ENCODE measurements around the gene NR6A1. TPM values are rescaled to one million over a fixed set of nuclear protein-coding genes. Genes with fewer than 3 reads are reported as not detected.

Gene NR6A1
- total and polyA plus RNA-seq, 2 of the 13 experiments (the other 11 are each of a cell fraction or from before 2014, with no cell fraction given) = 28.1 to 31.5 TPM

DNA sequence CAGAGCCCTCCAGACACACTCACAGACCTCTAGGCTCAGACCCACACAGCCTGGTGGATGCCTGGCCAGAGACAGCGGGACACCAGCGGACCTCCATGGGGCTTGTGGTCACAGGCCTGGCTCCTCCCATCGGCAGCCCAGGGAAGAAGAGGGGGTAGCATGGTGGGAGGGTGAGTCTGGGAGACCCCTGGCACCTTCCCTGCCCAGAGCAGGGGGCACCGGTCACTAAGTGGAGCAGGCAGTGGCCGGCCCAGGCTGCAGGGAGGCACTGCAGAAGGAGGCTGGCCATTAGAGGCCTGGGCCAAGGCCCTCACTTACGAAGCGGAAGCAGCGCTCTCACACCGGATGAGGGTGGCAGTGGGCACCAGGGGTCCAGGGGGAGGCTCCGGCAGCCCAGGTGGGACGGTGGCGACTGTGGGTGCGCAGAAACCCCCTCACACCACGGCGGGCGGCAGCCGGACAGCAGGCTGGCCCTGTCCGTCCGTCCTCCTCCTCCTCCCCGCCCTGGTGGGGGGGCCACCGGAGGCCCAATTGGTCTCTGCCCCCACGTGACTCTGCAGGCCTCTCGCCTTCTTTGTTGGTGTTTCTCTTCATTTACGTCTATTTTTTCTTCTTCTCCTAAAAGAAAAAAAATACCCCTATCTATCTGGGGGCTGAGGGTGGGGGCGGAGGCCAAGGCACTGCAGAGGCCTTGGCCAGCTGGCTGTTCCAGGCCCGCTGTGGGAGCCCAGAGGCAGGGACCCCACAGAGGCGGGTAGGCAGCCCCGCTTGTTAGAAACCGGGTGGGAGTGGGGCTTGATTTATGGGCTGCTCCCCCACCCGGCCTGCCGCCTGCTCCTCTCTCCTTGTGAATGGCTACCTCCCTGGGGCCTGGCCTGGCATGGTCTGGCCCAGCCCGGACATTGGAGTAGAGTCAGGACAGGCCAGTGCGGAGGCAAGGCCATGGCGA, 263.9 kb downstream of the NR6A1 start, which contains the start of gene NR5A1 (continued):
- TF ChIP-seq HINFP (CRISPR knock-in tag; IDR thresholded peaks at IDR 0.05; ENCODE audit: low read depth) = peak; percentile 54; the same call in 1 of the 2 replicates
- no peak for TF ChIP-seq ZBTB21 (CRISPR knock-in tag; IDR thresholded peaks at IDR 0.05)
- TF ChIP-seq ZSCAN21 (CRISPR knock-in tag; IDR thresholded peaks at IDR 0.05; ENCODE audit: borderline replicate concordance) = peak; percentile 60; the same call in 1 of the 2 replicates
- peak; percentile 82; the same call in 1 of the 2 replicates for TF ChIP-seq MYNN (CRISPR knock-in tag; IDR thresholded peaks at IDR 0.05; ENCODE audit: low read depth)
- TF ChIP-seq, protein P1, sequence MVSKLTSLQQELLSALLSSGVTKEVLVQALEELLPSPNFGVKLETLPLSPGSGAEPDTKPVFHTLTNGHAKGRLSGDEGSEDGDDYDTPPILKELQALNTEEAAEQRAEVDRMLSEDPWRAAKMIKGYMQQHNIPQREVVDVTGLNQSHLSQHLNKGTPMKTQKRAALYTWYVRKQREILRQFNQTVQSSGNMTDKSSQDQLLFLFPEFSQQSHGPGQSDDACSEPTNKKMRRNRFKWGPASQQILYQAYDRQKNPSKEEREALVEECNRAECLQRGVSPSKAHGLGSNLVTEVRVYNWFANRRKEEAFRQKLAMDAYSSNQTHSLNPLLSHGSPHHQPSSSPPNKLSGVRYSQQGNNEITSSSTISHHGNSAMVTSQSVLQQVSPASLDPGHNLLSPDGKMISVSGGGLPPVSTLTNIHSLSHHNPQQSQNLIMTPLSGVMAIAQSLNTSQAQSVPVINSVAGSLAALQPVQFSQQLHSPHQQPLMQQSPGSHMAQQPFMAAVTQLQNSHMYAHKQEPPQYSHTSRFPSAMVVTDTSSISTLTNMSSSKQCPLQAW (CRISPR knock-in tag; IDR thresholded peaks at IDR 0.05) = no peak
- TF ChIP-seq ZNF354B (CRISPR knock-in tag; IDR thresholded peaks at IDR 0.05) = 0 out of 2 replicates have a peak, but pooled peaks have one; percentile 41
- TF ChIP-seq ELF4 (CRISPR knock-in tag; IDR thresholded peaks at IDR 0.05; ENCODE audit: borderline replicate concordance) = peak; percentile 82
- 0 out of 2 replicates have a peak, but pooled peaks have one; percentile 64 for TF ChIP-seq ZHX1 (CRISPR knock-in tag; IDR thresholded peaks at IDR 0.05; ENCODE audit: low read depth)
- TF ChIP-seq GATAD1 (CRISPR knock-in tag; IDR thresholded peaks at IDR 0.05) = peak; percentile 72
- TF ChIP-seq ZNF496 (CRISPR knock-in tag; IDR thresholded peaks at IDR 0.05; ENCODE audit: insufficient replicate concordance) = no peak
- peak; percentile 50 for TF ChIP-seq ARID5B (CRISPR knock-in tag; IDR thresholded peaks at IDR 0.05)
- TF ChIP-seq ZNF383 (CRISPR knock-in tag; IDR thresholded peaks at IDR 0.05; ENCODE audit: borderline replicate concordance) = no peak
- TF ChIP-seq MTA3 (CRISPR knock-in tag; IDR thresholded peaks at IDR 0.05) = no peak
- TF ChIP-seq, protein P2, sequence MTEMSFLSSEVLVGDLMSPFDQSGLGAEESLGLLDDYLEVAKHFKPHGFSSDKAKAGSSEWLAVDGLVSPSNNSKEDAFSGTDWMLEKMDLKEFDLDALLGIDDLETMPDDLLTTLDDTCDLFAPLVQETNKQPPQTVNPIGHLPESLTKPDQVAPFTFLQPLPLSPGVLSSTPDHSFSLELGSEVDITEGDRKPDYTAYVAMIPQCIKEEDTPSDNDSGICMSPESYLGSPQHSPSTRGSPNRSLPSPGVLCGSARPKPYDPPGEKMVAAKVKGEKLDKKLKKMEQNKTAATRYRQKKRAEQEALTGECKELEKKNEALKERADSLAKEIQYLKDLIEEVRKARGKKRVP (CRISPR knock-in tag; IDR thresholded peaks at IDR 0.05) = 0 out of 4 replicates have a peak, but pooled peaks of 1 of the 2 experiments have one; percentile 20
- no peak for TF ChIP-seq ZNF672 (CRISPR knock-in tag; IDR thresholded peaks at IDR 0.05)
- TF ChIP-seq ESRRA (CRISPR knock-in tag; IDR thresholded peaks at IDR 0.05; ENCODE audit: low read depth) = peak; percentile 56; the same call in 1 of the 2 replicates
